Stimulated activated CD8-positive, alpha-beta memory T cell treated with anti-CD3 and anti-CD28 coated beads, Interleukin-7, amount 100 ng/mL, for 1 hour (primary cell): Measurements from ENCODE around the gene CCNL2.
"Not testable (repeated sequence)": the region's sequence is repeated elsewhere in the genome, so short reads cannot be mapped to it uniquely, and the experiment has no call there.

ENCODE experiments used
- DNase-seq, 2 donors: peaks; one replicate each; pipeline ENCODE4 v3.0.0-alpha.2; 2020; ENCODE audit warnings: low read depth in 2 of 2

CCNL2 gene

GRCh38 chr1:1399187-1399871, at the start of gene CCNL2:
Gene CCNL2, minus strand, starts transcription at chr1:1399335. Its CDS starts 29 bp downstream, at chr1:1399306.
- peak; percentile 98 for DNase-seq

- not testable (repeated sequence) for DNase-seq
Measured at GRCh38 chr1:1446631-1447030, 47.5 kb upstream of the CCNL2 start.

DNA sequence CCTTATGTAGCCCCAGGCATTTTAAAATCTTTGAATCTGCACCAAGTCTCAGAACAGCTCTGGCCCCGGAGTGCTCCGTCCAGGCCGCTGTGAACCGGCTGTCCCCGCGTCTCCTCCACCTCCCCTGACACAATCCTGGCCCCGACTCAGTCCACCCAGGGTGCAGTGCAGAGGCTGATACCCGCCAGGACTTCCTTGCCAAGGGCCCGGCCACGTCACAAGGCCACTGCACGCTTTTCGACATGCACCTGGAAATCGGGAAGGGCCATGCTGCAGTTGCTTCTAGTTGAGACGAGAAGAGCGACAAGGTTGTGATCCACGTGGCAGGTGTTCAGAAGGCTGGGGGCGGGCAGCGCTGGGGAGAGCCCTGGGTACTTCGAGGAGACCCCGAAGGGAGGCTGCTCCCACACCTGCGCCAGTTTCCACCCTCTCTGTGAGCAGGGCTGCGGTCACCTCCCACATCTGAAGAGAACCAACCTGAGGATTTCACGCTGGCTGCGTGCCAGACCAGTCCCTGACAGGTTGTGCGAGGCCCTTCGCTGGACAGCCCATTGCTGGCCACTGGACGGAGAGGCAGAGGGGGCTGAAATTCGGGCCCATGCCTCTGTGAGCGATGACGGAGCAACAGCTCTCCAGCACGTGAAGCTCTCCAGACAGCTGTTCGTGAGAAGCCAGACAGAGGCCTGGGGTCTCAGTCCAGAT, 43.1 kb upstream of the CCNL2 start:
- no peak for DNase-seq

- DNase-seq: peak; percentile 17 to 29
Measured at GRCh38 chr1:1441002-1441888, 42.1 kb upstream of the CCNL2 start.

DNA sequence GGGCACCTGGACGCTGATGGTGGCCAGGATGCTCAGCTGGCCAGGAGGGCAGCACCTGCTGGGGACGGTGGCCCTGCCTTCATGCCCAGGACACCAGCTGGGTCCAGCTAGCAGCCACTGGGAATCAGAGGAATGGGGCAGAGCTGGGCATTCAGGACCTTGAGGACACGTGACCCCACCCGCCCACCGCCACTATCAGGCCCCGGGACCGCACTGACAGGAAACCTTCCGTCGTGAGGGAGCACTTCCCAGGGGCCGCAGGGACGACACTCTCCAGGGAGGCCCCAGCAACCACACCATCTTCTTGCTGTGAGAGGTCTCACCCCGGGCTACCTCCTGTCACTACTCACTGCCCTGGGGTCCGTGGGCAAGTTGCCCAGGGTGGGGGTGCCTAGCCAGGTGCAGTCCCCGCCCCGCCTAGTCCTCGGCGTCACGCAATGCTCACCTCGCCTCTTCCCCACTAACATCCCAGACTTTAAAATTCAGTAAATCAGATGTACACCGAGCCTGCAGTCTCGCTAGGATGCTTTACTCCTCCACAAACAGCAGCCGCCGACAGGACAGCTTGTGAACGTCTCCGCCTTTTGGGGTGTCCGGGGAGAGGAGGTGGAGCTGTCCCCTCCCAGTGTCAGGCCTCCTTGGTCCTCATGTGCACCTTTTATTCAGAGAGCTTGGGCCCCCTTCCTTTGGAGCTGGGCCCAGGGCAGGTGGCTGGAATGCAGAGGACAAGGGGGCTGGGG, 41.3 kb upstream of the CCNL2 start:
- DNase-seq: no peak

- DNase-seq: no peak
Measured at GRCh38 chr1:1439546-1440261, 40.6 kb upstream of the CCNL2 start.

DNA sequence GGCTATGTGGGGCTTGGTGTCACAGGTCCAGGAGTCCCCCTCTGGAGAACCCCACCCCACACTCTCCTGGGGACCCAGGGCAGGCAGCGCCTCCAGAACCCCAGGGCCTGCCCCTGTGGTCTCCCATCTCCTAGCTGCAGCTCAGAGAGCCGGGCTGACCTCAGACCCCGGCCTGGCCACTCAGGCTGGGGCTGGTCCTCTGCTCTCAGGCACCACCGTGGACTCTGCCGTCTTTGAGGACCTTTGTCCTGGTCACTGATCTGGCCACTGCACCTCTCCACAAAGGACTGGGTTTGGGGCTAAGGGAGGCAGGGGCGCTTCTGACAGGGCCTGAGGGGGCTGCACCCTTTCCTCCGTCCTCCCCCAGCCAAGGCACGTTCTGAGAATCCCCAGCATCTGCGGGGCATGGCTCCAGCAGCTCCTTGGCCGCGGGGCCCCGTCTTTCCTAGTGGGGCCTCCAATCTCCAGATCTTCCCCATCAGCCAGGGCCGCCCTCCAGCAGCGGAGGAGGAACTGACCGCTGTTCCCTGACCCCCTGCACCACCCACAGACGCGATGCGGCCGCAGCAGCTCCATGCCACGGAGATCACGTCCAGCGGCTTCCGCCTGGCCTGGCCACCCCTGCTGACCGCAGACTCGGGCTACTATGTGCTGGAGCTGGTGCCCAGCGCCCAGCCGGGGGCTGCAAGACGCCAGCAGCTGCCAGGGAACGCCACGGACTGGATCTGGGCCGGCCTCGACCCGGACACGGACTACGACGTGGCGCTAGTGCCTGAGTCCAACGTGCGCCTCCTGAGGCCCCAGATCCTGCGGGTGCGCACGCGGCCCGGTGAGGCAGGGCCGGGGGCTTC, 39.6 kb upstream of the CCNL2 start:
- DNase-seq: no peak

DNA sequence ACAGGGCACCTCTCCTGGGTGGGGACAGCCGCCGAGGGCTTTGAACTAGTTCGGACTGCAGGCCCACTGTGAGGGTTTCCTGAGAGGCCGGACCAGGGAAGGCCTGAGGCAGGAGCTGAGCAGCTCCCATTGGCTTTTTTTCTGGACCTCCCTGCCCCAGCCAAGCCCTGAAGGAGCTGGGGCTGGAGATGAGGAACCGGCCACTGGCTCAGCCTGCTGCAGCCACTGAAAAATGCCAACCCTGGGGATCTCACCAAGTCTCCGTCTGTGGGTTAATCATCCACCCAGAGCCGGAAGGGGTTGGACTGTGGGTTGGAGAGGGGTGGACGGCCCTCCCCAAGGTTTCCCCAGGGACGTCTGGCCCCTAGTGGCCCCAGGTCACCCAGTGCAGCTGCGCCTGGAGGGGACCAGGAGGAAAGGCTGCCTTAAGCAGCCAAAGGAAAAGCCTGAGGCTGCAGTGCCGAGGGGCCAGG, 38.8 kb upstream of the CCNL2 start:
- DNase-seq: no peak

- DNase-seq: no peak
Measured at GRCh38 chr1:1437033-1437903, 38.1 kb upstream of the CCNL2 start.

GRCh38 chr1:1436630-1437032, 37.5 kb upstream of the CCNL2 start:
- DNase-seq: no peak

DNA sequence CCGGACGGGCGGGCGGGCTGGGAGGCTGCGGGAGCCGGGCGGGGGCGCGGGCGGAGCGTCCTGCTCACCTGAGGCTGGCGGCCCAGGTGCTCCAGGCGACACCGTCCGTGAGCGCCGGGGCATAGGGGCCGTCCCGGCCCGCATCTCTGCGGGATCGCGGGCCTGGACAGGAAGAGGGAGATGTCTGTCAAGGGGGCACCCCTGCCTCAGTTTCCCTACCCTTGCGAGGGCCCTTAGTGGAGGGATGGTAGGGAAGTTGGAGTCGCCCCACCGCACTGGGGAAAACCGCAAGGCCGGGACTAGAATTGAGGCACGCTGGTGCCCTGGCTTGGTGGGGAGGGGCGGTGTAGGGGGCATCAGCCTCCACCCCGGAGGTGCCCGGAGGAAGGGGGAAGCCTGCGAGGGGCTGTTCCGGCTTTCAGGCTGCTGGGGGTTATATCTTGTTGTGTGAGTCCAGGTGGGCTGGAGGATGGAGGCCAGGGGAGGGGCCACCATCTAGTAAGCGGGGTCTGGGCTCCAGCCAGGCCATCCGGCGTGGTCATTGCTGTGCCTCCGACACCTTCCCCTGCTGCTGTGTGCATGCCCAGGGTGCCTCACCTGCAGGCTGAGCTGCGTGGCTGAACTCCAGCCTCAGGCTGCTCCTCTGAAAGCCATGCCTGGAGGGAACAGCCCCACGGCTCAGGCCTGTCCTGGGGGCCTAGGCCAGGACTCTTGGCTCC, 36.9 kb upstream of the CCNL2 start:
- DNase-seq: no peak

GRCh38 chr1:1435106-1435903, 36.2 kb upstream of the CCNL2 start, which contains the start of gene VWA1:
Gene VWA1, plus strand, starts transcription at chr1:1435690. Its CDS starts 59 bp downstream, at chr1:1435749.
- peak; percentile 32 to 41 for DNase-seq

GRCh38 chr1:1434824-1435105, 35.6 kb upstream of the CCNL2 start:
- DNase-seq: no peak

GRCh38 chr1:1434131-1434823, 35.1 kb upstream of the CCNL2 start:
- no peak for DNase-seq

GRCh38 chr1:1433804-1434130, 34.6 kb upstream of the CCNL2 start:
- no peak for DNase-seq

DNA sequence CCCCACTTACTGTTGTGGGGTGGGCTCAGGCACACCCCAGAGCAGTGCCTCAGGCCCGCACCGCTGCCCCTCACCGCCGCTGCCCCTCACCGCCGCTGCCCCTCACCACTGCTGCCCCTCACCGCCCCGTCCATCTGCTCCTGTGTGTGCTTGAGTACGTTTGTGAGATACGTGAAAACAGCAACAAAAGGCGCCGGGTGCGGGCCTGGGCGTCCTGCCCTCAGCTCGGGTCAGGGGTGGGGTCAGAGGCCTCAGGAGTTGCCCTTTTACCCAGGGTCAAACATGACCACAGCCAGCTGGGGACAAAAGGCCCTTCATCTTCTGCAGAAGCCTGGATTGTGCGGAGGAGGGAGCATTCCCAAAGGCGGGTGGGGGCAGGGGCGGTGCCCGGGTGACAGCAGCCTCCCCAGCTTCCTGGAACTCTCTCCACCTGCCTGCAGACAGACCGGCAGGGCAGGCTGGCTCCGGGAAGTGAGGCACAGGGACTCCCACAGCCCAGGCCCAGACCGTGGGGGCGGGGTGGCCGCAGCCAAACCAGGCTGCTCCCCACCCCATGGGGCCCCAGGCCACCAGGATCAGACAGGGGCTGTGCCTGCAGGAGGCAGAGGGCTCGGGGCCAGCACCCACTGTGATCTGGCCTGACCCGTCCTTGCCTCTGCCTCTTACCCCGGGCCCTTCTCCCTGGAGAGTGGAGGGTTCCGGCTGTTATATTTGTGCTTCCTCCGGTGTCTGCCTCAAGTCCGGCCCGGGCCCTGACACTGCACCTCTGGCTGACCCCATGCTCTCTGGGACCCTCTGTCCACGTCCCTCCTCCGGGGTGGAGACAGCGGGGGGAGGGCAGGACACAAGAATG, 34.0 kb upstream of the CCNL2 start:
- no peak for DNase-seq
